GM23338 (cell line): ENCODE measurements around the gene TBATA. TPM values are rescaled to one million over a fixed set of nuclear protein-coding genes. Genes with fewer than 3 reads are reported as not detected.
A peak's percentile ranks its signal among the peaks of the same experiment; 100 is the strongest.

ENCODE experiments used
- ATAC-seq: fragments of 200-7000 bp; cut with Tn5 transposase; 3 replicates; pipeline ENCODE4 v1.9.1; 2020
- DNase-seq: peaks from one replicate; pipeline ENCODE4 v3.0.0-alpha.2; 2015; ENCODE audit warnings: low spot score
- H2AFZ ChIP-seq: fragments of 200-600 bp; sonication (generic); 2 replicates; pipeline ENCODE4 v1.8.0; 2016; ENCODE audit warnings: antibody characterized with exemption, mild to moderate bottlenecking, moderate library complexity
- H3F3A ChIP-seq: fragments of 200-600 bp; sonication (generic); replicated peaks from 2 replicates; pipeline ENCODE4 v1.8.0; 2017; ENCODE audit warnings: antibody characterized with exemption, mixed run types, low read depth
- H3K27ac ChIP-seq: fragments of 200-600 bp; sonication (generic); 2 replicates; pipeline ENCODE4 v1.6.1; 2016; ENCODE audit warnings: low read depth
- H3K27me3 ChIP-seq: fragments of 200-600 bp; sonication (generic); 2 replicates; pipeline ENCODE4 v1.8.0; 2016; ENCODE audit warnings: mild to moderate bottlenecking, mixed run types, moderate library complexity; ENCODE audit not compliant: insufficient read depth
- H3K36me3 ChIP-seq: fragments of 200-600 bp; sonication (generic); 2 replicates; pipeline ENCODE4 v1.8.0; 2016; ENCODE audit warnings: mild to moderate bottlenecking; ENCODE audit not compliant: insufficient read depth
- H3K4me1 ChIP-seq: fragments of 200-600 bp; sonication (generic); 2 replicates; pipeline ENCODE4 v1.8.0; 2016; ENCODE audit warnings: mild to moderate bottlenecking, moderate library complexity; ENCODE audit not compliant: insufficient read depth
- H3K4me2 ChIP-seq: fragments of 200-600 bp; sonication (generic); 2 replicates; pipeline ENCODE4 v1.7.1; 2017; ENCODE audit warnings: mixed run types
- H3K4me3 ChIP-seq: fragments of 200-600 bp; sonication (generic); 2 replicates; pipeline ENCODE4 v1.6.1; 2016; ENCODE audit warnings: mixed run types
- H3K79me2 ChIP-seq: fragments of 200-600 bp; sonication (generic); replicated peaks from 2 replicates; pipeline ENCODE4 v1.8.0; 2017; ENCODE audit warnings: mild to moderate bottlenecking; ENCODE audit not compliant: insufficient read depth
- H3K9me2 ChIP-seq: fragments of 200-600 bp; sonication (generic); 2 replicates; pipeline ENCODE4 v1.8.0; 2017; ENCODE audit not compliant: insufficient read depth
- H4K20me1 ChIP-seq: fragments of 200-600 bp; sonication (generic); replicated peaks from 2 replicates; pipeline ENCODE4 v1.8.0; 2017; ENCODE audit warnings: mild to moderate bottlenecking; ENCODE audit not compliant: insufficient read depth
- H3K27ac Mint-ChIP-seq: 2 replicates; pipeline ENCODE4 v1.8.0; 2020; ENCODE audit warnings: inconsistent platforms, mild to moderate bottlenecking, moderate library complexity, mixed read lengths
- H3K27me3 Mint-ChIP-seq: 3 replicates; pipeline ENCODE4 v1.8.0; 2022; ENCODE audit warnings: low read depth, mild to moderate bottlenecking, moderate library complexity, mixed read lengths, inconsistent platforms; ENCODE audit not compliant: insufficient read depth, poor library complexity
- H3K36me3 Mint-ChIP-seq: 3 replicates; pipeline ENCODE4 v1.8.0; 2021; ENCODE audit warnings: low read depth, mild to moderate bottlenecking, inconsistent platforms, moderate library complexity, mixed read lengths
- H3K4me1 Mint-ChIP-seq: 3 replicates; pipeline ENCODE4 v1.8.0; 2020; ENCODE audit warnings: mild to moderate bottlenecking, inconsistent platforms, mixed read lengths
- H3K4me3 Mint-ChIP-seq: 3 replicates; pipeline ENCODE4 v1.8.0; 2021; ENCODE audit warnings: moderate library complexity, mild to moderate bottlenecking, inconsistent platforms, mixed read lengths
- H3K9me3 Mint-ChIP-seq: 3 replicates; pipeline ENCODE4 v1.8.0; 2020; ENCODE audit warnings: moderate library complexity, mild to moderate bottlenecking, inconsistent platforms, mixed read lengths
- POLR2AphosphoS5 ChIP-seq: IDR thresholded peaks from 2 replicates; pipeline ENCODE4 v1.6.1; 2016; ENCODE audit warnings: antibody characterized with exemption, low read depth
- ZNF114 ChIP-seq: fragments of 250-450 bp; sonication (Bioruptor Pico); IDR thresholded peaks from 2 replicates; pipeline ENCODE4 v1.5.0; 2020; ENCODE audit warnings: mild to moderate bottlenecking, moderate library complexity
- ZNF331 ChIP-seq: fragments of 250-450 bp; sonication (Bioruptor Pico); IDR thresholded peaks from 2 replicates; pipeline ENCODE4 v1.5.0; 2020; ENCODE audit warnings: low read depth, mild to moderate bottlenecking, moderate library complexity
- polyA plus RNA-seq: library from polyadenylated mRNA; unstranded; fragments of >200 nt; fragmentation: Nextera tagmentation; extraction: Ambion mirVana; gene quantifications from 2 replicates; pipeline ENCODE4 v1.2.1, GENCODE V29; 2016
- total RNA-seq: library from RNA; depleted of rRNA; stranded (reverse); fragments of >200 nt; shearing (Covaris generic); gene quantifications from 2 replicates; pipeline ENCODE4 v1.2.3, GENCODE V29; 2014
- TF ChIP-seq, protein P1 (sequence below), 2 experiments: fragments of 200-600 bp in 1 of 2; sonication (generic) in 1 of 2; conservative IDR thresholded peaks; 2 replicates each; pipeline versions ENCODE4 v1.5.1 to v1.6.1; 2016 to 2017; ENCODE audit warnings: antibody characterized with exemption in 2 of 2, low read depth in 2 of 2, mild to moderate bottlenecking in 2 of 2, moderate library complexity in 1 of 2
- TF ChIP-seq, protein P2 (sequence below): fragments of 250-450 bp; sonication (Bioruptor Pico); IDR thresholded peaks from 2 replicates; pipeline ENCODE4 v1.5.0; 2020; ENCODE audit warnings: mild to moderate bottlenecking, moderate library complexity
- TF ChIP-seq, protein P3 (sequence below): IDR thresholded peaks from one replicate; pipeline ENCODE4 v1.6.1; 2018; ENCODE audit warnings: antibody characterized with exemption; ENCODE audit not compliant: unreplicated experiment

The TBATA gene
- total and polyA plus RNA-seq, 2 experiments from 2014 or later: not detected

DNA sequence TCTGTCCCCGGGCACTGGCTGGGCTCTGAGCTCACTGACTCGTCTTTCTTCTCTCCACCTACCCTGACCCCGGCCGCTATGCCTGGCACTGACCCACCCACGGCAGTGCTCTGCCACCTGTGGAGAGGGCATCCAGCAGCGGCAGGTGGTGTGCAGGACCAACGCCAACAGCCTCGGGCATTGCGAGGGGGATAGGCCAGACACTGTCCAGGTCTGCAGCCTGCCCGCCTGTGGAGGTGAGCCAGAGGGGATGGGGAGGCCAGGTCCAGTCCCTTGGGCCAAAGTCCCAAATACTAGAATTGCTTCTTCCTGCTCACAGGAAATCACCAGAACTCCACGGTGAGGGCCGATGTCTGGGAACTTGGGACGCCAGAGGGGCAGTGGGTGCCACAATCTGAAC lies 27.3 kb downstream of the TBATA start:
- no peaks in the 10 kb centered on the region; the same call in 2 of the 3 replicates for H3K9me3 Mint-ChIP-seq
- peaks cover 33% of the 10 kb centered on the region for H3K4me1 Mint-ChIP-seq
- H3K27me3 Mint-ChIP-seq: peaks cover 8% of the 10 kb centered on the region
- DNase-seq (no peak), ATAC-seq (no peak)
- H3K27ac ChIP-seq: no peak overlapping the region
- no peaks in the 10 kb centered on the region for H3K27me3 ChIP-seq
- no peaks in the 10 kb centered on the region for H4K20me1 ChIP-seq
- TF ChIP-seq, protein P1, sequence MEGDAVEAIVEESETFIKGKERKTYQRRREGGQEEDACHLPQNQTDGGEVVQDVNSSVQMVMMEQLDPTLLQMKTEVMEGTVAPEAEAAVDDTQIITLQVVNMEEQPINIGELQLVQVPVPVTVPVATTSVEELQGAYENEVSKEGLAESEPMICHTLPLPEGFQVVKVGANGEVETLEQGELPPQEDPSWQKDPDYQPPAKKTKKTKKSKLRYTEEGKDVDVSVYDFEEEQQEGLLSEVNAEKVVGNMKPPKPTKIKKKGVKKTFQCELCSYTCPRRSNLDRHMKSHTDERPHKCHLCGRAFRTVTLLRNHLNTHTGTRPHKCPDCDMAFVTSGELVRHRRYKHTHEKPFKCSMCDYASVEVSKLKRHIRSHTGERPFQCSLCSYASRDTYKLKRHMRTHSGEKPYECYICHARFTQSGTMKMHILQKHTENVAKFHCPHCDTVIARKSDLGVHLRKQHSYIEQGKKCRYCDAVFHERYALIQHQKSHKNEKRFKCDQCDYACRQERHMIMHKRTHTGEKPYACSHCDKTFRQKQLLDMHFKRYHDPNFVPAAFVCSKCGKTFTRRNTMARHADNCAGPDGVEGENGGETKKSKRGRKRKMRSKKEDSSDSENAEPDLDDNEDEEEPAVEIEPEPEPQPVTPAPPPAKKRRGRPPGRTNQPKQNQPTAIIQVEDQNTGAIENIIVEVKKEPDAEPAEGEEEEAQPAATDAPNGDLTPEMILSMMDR (conservative IDR thresholded peaks at IDR 0.05; ENCODE audit: low read depth in 2 of 2): no peak
- TF ChIP-seq ZNF114 (CRISPR knock-in tag) (no peak), ZNF331 (CRISPR knock-in tag) (no peak)
- H2AFZ ChIP-seq: no peak overlapping the region
- H3K9me2 ChIP-seq: no peaks in the 10 kb centered on the region
- no peak overlapping the region for H3K4me2 ChIP-seq
- no peaks in the 10 kb centered on the region for H3K79me2 ChIP-seq
- H3F3A ChIP-seq: no peaks in the 10 kb centered on the region
- H3K36me3 ChIP-seq: no peaks in the 10 kb centered on the region
- no peak overlapping the region for H3K4me3 Mint-ChIP-seq
- H3K4me3 ChIP-seq: no peak overlapping the region
- H3K36me3 Mint-ChIP-seq: no peaks in the 10 kb centered on the region
- peaks cover 10% of the 10 kb centered on the region; the same call in 1 of the 2 replicates for H3K4me1 ChIP-seq
- H3K27ac Mint-ChIP-seq: no peak overlapping the region

DNA sequence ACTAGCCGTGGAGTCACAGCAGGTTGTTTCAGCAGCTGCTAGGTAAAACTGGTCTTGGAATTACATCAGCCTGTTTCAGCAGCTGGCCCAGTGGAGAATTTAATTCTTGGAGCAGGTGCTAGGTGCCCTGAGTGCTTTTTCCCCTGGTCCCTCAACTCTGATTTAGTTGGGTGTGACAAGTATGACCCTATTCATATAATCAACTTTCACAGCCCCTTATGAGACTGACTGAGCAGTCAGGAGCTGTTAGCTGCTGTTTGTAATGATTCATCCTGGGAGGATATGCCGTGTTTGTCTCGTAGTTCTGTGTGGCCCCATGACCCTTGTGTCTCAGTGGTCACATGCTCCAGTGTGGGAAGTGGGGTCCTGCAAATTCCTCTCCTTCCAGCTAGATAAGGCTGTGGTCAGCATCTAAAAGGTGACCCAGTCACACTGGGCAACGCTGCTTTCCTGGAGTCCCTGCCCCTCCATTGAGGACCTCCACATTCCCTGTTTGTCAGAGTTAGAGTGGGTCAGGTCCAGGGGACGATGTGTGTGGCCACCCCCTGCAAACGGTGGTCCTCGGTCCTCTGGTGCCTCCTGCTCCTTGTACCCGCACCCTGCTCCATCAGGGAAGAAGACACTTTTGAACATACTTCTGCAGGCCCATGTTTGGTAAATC lies 28.3 kb downstream of the TBATA start:
- no peak overlapping the region for H3K4me3 ChIP-seq
- H3F3A ChIP-seq: no peaks in the 10 kb centered on the region
- no peaks in the 10 kb centered on the region for H3K79me2 ChIP-seq
- Mint-ChIP-seq H3K27me3 (peaks cover 8% of the 10 kb centered on the region), H3K9me3 (no peaks in the 10 kb centered on the region), H3K4me1 (peaks cover 34% of the 10 kb centered on the region), H3K27ac (0 out of 2 replicates have a peak overlapping the region, but pooled peaks have one; percentile 31), H3K36me3 (no peaks in the 10 kb centered on the region), H3K4me3 (no peak overlapping the region)
- no peak for ATAC-seq
- H3K4me1 ChIP-seq: peaks cover 10% of the 10 kb centered on the region; the same call in 1 of the 2 replicates
- no peak overlapping the region for H3K4me2 ChIP-seq
- no peaks in the 10 kb centered on the region for H3K27me3 ChIP-seq
- H3K9me2 ChIP-seq: no peaks in the 10 kb centered on the region
- no peak overlapping the region for H2AFZ ChIP-seq
- DNase-seq: no peak
- H3K36me3 ChIP-seq: no peaks in the 10 kb centered on the region
- no peak overlapping the region for H3K27ac ChIP-seq
- H4K20me1 ChIP-seq: no peaks in the 10 kb centered on the region
- TF ChIP-seq POLR2AphosphoS5 (no peak), ZNF114 (CRISPR knock-in tag) (no peak)
- TF ChIP-seq, protein P1 (conservative IDR thresholded peaks at IDR 0.05; ENCODE audit: low read depth in 2 of 2): no peak
- TF ChIP-seq, protein P2, sequence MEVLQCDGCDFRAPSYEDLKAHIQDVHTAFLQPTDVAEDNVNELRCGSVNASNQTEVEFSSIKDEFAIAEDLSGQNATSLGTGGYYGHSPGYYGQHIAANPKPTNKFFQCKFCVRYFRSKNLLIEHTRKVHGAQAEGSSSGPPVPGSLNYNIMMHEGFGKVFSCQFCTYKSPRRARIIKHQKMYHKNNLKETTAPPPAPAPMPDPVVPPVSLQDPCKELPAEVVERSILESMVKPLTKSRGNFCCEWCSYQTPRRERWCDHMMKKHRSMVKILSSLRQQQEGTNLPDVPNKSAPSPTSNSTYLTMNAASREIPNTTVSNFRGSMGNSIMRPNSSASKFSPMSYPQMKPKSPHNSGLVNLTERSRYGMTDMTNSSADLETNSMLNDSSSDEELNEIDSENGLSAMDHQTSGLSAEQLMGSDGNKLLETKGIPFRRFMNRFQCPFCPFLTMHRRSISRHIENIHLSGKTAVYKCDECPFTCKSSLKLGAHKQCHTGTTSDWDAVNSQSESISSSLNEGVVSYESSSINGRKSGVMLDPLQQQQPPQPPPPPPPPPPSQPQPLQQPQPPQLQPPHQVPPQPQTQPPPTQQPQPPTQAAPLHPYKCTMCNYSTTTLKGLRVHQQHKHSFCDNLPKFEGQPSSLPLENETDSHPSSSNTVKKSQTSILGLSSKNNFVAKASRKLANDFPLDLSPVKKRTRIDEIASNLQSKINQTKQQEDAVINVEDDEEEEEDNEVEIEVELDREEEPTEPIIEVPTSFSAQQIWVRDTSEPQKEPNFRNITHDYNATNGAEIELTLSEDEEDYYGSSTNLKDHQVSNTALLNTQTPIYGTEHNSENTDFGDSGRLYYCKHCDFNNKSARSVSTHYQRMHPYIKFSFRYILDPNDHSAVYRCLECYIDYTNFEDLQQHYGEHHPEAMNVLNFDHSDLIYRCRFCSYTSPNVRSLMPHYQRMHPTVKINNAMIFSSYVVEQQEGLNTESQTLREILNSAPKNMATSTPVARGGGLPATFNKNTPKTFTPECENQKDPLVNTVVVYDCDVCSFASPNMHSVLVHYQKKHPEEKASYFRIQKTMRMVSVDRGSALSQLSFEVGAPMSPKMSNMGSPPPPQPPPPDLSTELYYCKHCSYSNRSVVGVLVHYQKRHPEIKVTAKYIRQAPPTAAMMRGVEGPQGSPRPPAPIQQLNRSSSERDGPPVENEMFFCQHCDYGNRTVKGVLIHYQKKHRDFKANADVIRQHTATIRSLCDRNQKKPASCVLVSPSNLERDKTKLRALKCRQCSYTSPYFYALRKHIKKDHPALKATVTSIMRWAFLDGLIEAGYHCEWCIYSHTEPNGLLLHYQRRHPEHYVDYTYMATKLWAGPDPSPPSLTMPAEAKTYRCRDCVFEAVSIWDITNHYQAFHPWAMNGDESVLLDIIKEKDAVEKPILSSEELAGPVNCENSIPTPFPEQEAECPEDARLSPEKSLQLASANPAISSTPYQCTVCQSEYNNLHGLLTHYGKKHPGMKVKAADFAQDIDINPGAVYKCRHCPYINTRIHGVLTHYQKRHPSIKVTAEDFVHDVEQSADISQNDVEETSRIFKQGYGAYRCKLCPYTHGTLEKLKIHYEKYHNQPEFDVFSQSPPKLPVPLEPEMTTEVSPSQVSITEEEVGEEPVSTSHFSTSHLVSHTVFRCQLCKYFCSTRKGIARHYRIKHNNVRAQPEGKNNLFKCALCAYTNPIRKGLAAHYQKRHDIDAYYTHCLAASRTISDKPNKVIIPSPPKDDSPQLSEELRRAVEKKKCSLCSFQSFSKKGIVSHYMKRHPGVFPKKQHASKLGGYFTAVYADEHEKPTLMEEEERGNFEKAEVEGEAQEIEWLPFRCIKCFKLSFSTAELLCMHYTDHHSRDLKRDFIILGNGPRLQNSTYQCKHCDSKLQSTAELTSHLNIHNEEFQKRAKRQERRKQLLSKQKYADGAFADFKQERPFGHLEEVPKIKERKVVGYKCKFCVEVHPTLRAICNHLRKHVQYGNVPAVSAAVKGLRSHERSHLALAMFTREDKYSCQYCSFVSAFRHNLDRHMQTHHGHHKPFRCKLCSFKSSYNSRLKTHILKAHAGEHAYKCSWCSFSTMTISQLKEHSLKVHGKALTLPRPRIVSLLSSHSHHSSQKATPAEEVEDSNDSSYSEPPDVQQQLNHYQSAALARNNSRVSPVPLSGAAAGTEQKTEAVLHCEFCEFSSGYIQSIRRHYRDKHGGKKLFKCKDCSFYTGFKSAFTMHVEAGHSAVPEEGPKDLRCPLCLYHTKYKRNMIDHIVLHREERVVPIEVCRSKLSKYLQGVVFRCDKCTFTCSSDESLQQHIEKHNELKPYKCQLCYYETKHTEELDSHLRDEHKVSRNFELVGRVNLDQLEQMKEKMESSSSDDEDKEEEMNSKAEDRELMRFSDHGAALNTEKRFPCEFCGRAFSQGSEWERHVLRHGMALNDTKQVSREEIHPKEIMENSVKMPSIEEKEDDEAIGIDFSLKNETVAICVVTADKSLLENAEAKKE (CRISPR knock-in tag): no peak
- TF ChIP-seq, protein P3, sequence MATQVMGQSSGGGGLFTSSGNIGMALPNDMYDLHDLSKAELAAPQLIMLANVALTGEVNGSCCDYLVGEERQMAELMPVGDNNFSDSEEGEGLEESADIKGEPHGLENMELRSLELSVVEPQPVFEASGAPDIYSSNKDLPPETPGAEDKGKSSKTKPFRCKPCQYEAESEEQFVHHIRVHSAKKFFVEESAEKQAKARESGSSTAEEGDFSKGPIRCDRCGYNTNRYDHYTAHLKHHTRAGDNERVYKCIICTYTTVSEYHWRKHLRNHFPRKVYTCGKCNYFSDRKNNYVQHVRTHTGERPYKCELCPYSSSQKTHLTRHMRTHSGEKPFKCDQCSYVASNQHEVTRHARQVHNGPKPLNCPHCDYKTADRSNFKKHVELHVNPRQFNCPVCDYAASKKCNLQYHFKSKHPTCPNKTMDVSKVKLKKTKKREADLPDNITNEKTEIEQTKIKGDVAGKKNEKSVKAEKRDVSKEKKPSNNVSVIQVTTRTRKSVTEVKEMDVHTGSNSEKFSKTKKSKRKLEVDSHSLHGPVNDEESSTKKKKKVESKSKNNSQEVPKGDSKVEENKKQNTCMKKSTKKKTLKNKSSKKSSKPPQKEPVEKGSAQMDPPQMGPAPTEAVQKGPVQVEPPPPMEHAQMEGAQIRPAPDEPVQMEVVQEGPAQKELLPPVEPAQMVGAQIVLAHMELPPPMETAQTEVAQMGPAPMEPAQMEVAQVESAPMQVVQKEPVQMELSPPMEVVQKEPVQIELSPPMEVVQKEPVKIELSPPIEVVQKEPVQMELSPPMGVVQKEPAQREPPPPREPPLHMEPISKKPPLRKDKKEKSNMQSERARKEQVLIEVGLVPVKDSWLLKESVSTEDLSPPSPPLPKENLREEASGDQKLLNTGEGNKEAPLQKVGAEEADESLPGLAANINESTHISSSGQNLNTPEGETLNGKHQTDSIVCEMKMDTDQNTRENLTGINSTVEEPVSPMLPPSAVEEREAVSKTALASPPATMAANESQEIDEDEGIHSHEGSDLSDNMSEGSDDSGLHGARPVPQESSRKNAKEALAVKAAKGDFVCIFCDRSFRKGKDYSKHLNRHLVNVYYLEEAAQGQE: no peak
